Breast epithelium (tissue), 4 donors: ENCODE results near the gene GUK1. TPM values are rescaled to one million over a fixed set of nuclear protein-coding genes. Genes with fewer than 3 reads are reported as not detected.

Experiments
- DNase-seq, 2 donors: peaks; one replicate each; pipeline ENCODE4 v3.0.0-alpha.2; 2019; ENCODE audit warnings: low spot score in 2 of 2
- H3K27ac ChIP-seq, 2 donors: fragments of 200-600 bp; sonication (generic) in 1 of 2; one replicate each; pipeline ENCODE4 v1.5.1; 2016 to 2019; ENCODE audit warnings: mild to moderate bottlenecking in 1 of 2
- H3K27me3 ChIP-seq, 2 donors: fragments of 200-600 bp; sonication (generic) in 1 of 2; one replicate each; pipeline versions ENCODE4 v1.5.1 to v1.6.0; 2017 to 2019; ENCODE audit warnings: control low read depth in 1 of 2, mild to moderate bottlenecking in 1 of 2
- H3K36me3 ChIP-seq: fragments of 200-600 bp; one replicate; pipeline ENCODE4 v1.5.1; 2019
- H3K4me1 ChIP-seq, 2 donors: fragments of 200-600 bp; sonication (generic); one replicate each; pipeline ENCODE4 v1.5.1; 2016 to 2019; ENCODE audit warnings: control low read depth in 1 of 2
- H3K4me3 ChIP-seq, 3 donors: fragments of 200-600 bp; sonication (generic); 1 replicate in 2 of 3; 2 replicates in 1 of 3; pipeline ENCODE4 v1.5.1; 2016 to 2019; ENCODE audit warnings: mild to moderate bottlenecking in 3 of 3, moderate library complexity in 2 of 3
- H3K9me3 ChIP-seq, 2 donors: fragments of 200-600 bp; sonication (generic) in 1 of 2; one replicate each; pipeline ENCODE4 v1.5.1; 2016 to 2019; ENCODE audit warnings: control low read depth in 1 of 2
- CTCF ChIP-seq, 3 donors: fragments of 450-650 bp; IDR thresholded peaks; one replicate each; pipeline ENCODE4 v1.5.1; 2016 to 2017; ENCODE audit warnings: antibody characterized with exemption in 3 of 3, mild to moderate bottlenecking in 3 of 3, moderate library complexity in 3 of 3
- POLR2A ChIP-seq: fragments of 450-650 bp; IDR thresholded peaks from one replicate; pipeline ENCODE4 v1.6.1; 2016; ENCODE audit warnings: antibody characterized with exemption, mild to moderate bottlenecking, moderate library complexity
- POLR2AphosphoS5 ChIP-seq, 3 donors: sonication (generic); formaldehyde crosslinking; IDR thresholded peaks; one replicate each; pipeline ENCODE4 v1.6.1; 2017; ENCODE audit warnings: antibody characterized with exemption in 3 of 3
- intact Hi-C: fragments of 100-400 bp; cut with DNase I; formaldehyde crosslinking; loops from one replicate; pipeline ENCODE4 v1.15.1; 2023; ENCODE audit warnings: low total_unique reads
- total RNA-seq, 3 donors: library from RNA; depleted of rRNA; stranded (reverse); fragments of >200 nt; gene quantifications; one replicate each; pipeline ENCODE4 v1.1.0, GENCODE V29; 2016

The GUK1 gene
- total RNA-seq, 3 donors from 2014 or later, result 218 to 413 (median 333) TPM

GRCh38 chr1:228152097-228152917 is 12.2 kb downstream of the GUK1 start:
- no peak for TF ChIP-seq CTCF (IDR thresholded peaks at IDR 0.05)
- no peak for TF ChIP-seq POLR2A
- no peak for TF ChIP-seq POLR2AphosphoS5 (IDR thresholded peaks at IDR 0.05)
- peaks cover 0 to 16% of the 10 kb centered on the region in 2 donors for H3K4me1 ChIP-seq
- intact Hi-C loops, result no loop called here
- H3K36me3 ChIP-seq, result no peaks in the 10 kb centered on the region
- H3K4me3 ChIP-seq, result no peak overlapping the region
- no peak overlapping the region for H3K27ac ChIP-seq
- H3K9me3 ChIP-seq, result no peaks in the 10 kb centered on the region
- no peaks in the 10 kb centered on the region for H3K27me3 ChIP-seq
- DNase-seq, result no peak

- H3K36me3 ChIP-seq, result no peaks in the 10 kb centered on the region
- TF ChIP-seq POLR2A, result no peak
- no peak for TF ChIP-seq CTCF (IDR thresholded peaks at IDR 0.05)
- no peak for TF ChIP-seq POLR2AphosphoS5 (IDR thresholded peaks at IDR 0.05)
- DNase-seq, result no peak
- no peaks in the 10 kb centered on the region for H3K9me3 ChIP-seq
- peaks cover 0 to 16% of the 10 kb centered on the region in 2 donors for H3K4me1 ChIP-seq
- H3K27ac ChIP-seq, result no peak overlapping the region
- intact Hi-C loops, result no loop called here
- H3K27me3 ChIP-seq, result no peaks in the 10 kb centered on the region
- no peak overlapping the region for H3K4me3 ChIP-seq
These were observed 12.8 kb downstream of the GUK1 start for GRCh38 chr1:228152918-228153258.

- no peak for DNase-seq
- Histone ChIP-seq H3K27me3 (peaks cover 0 to 7% of the 10 kb centered on the region in 2 donors), H3K27ac (no peak overlapping the region), H3K9me3 (no peaks in the 10 kb centered on the region), H3K36me3 (no peaks in the 10 kb centered on the region), H3K4me1 (peaks cover 0 to 16% of the 10 kb centered on the region in 2 donors), H3K4me3 (no peak overlapping the region)
- TF ChIP-seq CTCF (IDR thresholded peaks at IDR 0.05), result no peak
- no peak for TF ChIP-seq POLR2A
- TF ChIP-seq POLR2AphosphoS5 (IDR thresholded peaks at IDR 0.05), result no peak
- intact Hi-C loops, result no loop called here
These were observed 14.1 kb downstream of the GUK1 start for GRCh38 chr1:228154021-228154669.

GRCh38 chr1:228154670-228155571 is 14.8 kb downstream of the GUK1 start:
- intact Hi-C loops, result no loop called here
- no peak overlapping the region for H3K4me3 ChIP-seq
- peaks cover 0 to 10% of the 10 kb centered on the region in 2 donors for H3K4me1 ChIP-seq
- DNase-seq, result no peak
- H3K9me3 ChIP-seq, result no peaks in the 10 kb centered on the region
- H3K36me3 ChIP-seq, result no peaks in the 10 kb centered on the region
- H3K27me3 ChIP-seq, result peaks cover 0 to 15% of the 10 kb centered on the region in 2 donors
- TF ChIP-seq POLR2A, result no peak
- TF ChIP-seq POLR2AphosphoS5 (IDR thresholded peaks at IDR 0.05), result no peak
- TF ChIP-seq CTCF (IDR thresholded peaks at IDR 0.05), result no peak
- no peak overlapping the region for H3K27ac ChIP-seq
